HG03196 (cell line): ENCODE results near the gene DIS3L2.
A peak's percentile ranks its signal among the peaks of the same experiment; 100 is the strongest.

ENCODE experiments used
- ATAC-seq: cut with Tn5 transposase; IDR thresholded peaks from one replicate; pipeline ENCODE4 v1.9.1; 2021; ENCODE audit not compliant: unreplicated experiment

The DIS3L2 gene

GRCh38 chr2:232219496-232219870, 258.0 kb downstream of the DIS3L2 start:
- ATAC-seq: no peak

DNA sequence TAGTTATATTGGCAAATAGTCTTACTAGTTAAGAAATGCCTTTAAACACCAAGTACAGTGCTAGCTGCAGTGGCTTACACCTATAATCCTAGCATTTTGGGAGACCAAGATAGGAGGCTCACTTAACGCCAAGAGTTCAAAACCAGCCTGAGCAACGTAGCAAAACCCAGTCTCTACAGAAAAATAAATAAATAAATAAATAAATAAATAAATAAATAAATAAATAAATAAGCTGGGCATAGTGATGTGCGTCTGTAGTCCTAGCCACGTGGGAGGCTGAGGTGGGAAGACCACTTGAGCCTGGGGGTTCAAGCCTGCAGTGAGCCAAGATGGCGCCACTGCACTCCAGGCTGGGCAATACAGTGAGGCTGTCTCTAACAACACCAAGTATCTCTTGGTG, 258.4 kb downstream of the DIS3L2 start:
- no peak for ATAC-seq

DNA sequence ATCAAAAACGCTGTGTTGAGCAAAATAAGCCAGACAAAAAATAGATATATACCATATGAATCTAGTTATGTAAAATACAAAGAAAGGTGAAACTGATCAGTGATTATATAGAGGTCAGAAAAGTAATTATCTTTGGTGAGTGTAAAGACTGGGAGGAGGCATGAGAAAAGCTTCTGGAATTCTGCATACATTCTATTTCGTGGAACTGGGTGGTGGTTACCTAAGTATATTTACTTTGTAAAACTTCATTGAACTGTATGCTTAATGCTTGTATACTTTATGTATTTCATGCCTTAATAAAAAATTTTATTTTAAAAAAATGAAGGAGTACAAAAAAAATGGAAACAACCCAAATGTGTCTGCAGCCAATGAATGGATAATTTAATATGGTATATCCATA, 263.9 kb downstream of the DIS3L2 start:
- ATAC-seq: no peak

DNA sequence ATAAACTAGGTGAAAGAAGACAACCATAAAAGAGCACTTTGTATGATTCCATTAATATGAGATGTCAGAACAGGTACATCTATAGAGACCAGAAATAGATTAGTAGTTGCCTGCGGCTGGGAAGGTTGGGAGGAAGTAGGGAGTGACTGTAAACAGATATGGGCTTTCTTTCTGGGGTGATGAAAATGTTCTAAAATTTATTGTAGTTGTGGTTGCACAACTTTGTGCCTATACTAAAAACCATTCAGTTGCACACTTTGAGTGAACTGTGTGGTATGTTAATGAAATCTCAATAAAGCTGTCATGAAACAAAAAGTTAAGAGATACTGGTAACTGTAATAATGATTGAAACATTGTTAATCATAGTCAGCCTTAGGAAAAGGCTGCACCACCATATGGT, 264.4 kb downstream of the DIS3L2 start:
- ATAC-seq: no peak

- no peak for ATAC-seq
Measured at GRCh38 chr2:232228332-232228731, 266.8 kb downstream of the DIS3L2 start.

GRCh38 chr2:232228971-232229894, 267.7 kb downstream of the DIS3L2 start:
- no peak for ATAC-seq

DNA sequence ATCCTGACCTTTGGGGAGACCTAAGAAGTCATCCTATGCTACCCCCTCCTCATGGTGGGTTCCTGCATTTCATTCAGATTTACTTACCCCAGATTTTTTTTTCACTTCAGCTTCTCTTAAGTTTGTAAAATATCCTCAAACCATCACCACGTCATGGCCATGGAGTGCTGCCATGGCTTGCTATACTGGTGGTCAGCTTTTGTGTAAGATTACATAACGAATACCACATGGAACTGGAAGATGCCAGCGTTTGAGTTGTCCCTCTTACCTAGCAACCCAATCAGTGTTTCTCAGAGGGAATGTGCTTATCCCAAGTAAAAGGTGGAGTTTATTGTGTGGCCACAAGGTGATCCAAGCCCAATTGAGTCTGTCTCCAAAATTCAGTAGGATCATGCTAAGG, 268.4 kb downstream of the DIS3L2 start:
- ATAC-seq: no peak

- no peak for ATAC-seq
Measured at GRCh38 chr2:232230560-232230959, 269.0 kb downstream of the DIS3L2 start.

- no peak for ATAC-seq
Measured at GRCh38 chr2:232231554-232231953, 270.0 kb downstream of the DIS3L2 start.

GRCh38 chr2:232232915-232233314, 271.4 kb downstream of the DIS3L2 start:
- ATAC-seq: no peak

DNA sequence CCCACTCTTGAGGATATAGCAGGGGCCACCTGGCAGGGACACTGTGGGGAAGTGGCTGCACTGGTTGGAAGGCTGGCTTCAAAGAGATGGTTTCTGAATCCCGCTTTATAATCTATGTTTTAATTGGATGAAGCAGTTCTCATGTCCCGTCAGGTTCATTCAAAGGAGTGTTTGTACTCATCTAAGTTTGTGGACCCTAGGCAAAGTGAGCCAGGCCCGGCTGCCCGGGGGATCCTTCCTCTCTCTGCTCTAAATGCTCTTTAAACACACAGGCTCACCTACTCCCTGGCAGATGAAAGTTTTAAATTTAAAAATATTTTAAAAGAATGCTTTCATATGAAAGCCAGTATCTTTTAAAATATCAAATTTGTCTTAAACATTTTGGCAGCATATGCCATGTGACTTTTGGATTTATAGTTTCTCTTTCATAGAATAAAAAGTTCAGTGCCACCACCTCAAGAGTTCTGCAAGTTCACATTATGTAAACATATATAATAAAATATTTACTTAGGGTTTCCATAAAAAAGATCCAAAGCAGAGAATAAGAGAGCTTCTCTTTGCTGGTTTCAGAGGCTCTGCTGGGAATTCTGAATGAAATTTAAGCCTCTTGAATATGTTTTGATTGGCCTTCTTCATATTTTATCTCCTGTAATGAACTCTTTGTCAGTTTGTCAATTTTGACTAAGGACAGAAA, 273.6 kb downstream of the DIS3L2 start:
- no peak for ATAC-seq

GRCh38 chr2:232235716-232236115, 274.2 kb downstream of the DIS3L2 start:
- ATAC-seq: no peak

DNA sequence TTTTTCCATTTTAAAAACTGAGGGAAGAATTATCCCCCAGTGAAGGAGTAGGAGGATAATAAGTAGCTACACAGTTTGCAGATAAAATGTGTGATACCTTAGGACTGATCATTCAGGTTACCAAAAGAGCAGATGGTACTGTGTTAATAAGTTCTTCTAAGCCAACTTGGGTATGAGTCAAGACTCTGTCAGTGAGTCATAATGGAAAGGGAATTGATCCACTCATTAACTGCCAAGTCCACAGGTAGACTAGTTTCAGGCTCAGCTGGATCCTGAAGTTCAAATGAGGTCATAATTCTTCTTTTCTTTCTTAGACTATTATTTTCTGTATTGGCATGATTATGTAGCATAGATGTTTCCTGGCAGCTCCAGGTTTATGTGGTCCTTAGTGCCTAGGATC, 274.7 kb downstream of the DIS3L2 start:
- peak; percentile 61 for ATAC-seq

- no peak for ATAC-seq
Measured at GRCh38 chr2:232237464-232237863, 276.0 kb downstream of the DIS3L2 start.

GRCh38 chr2:232238108-232238507, 276.6 kb downstream of the DIS3L2 start:
- ATAC-seq: no peak

GRCh38 chr2:232238596-232238995, 277.1 kb downstream of the DIS3L2 start:
- no peak for ATAC-seq

DNA sequence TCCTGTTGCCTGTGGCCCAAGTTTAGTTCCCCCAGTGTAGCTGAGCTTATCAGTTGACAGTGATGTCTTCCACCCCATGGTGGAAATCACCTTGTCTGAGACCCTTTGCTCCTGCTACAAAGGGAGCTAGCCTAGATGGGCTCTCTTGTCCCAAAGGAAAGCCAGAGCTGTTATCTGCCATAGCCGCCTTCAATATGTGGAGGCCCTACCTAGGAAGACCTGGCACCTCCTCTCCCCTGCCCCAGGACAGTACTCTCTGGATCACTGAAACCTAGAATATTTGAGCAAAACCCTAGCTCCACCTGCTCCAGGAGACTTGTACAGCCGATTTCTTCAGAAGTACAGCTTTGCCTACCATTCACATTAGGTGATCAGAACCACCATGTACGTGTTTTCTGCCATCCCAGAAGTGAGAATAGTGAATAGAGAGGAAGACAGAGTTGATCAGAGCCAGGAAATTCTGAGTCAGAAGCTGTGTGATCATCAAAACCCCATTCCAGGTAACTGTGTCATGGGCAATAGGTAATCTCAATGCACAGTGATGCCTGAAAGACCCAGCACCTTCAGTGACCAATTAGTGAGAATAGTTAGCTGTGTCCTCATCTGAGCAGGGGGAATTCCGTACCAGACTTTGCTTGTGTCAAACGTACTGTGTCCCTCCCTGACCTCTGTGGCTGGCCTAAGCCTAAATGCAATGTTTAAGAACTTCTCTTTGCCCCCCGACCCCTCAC, 278.6 kb downstream of the DIS3L2 start:
- ATAC-seq: no peak

- no peak for ATAC-seq
Measured at GRCh38 chr2:232240906-232241305, 279.4 kb downstream of the DIS3L2 start.

GRCh38 chr2:232242316-232242715, 280.8 kb downstream of the DIS3L2 start:
- ATAC-seq: no peak

GRCh38 chr2:232245111-232245510, 283.6 kb downstream of the DIS3L2 start:
- ATAC-seq: no peak

- ATAC-seq: no peak
Measured at GRCh38 chr2:232246245-232246644, 284.7 kb downstream of the DIS3L2 start.

DNA sequence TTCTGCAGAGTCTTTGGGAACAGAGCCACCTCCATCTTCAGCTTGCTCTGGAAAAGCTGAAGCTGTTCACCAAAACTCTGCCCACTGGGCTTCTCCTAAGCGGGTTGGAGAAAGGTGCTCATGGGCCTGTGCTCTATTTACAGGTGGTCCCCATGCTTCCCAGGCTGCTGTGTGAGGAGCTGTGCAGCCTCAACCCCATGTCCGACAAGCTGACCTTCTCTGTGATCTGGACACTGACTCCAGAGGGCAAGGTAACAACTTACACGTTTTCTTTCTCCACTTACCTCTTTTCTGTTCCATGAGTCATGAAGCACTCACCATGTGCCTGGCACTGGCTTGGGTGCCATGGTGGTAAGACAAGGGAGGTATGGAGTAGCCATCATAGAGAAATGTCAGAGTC, 287.6 kb downstream of the DIS3L2 start:
- ATAC-seq: no peak
